GM13977 (cell line): ENCODE results near the gene PLCG1.

Experiments
- DNase-seq: peaks from one replicate; pipeline ENCODE4 v3.0.0; 2012; ENCODE audit warnings: low spot score
- in situ Hi-C: fragments of 300-500 bp; cut with MboI; formaldehyde crosslinking; loops from one replicate; pipeline ENCODE4 v1.12.0; 2022; ENCODE audit warnings: low sequenced_read_pairs, low pct_unique_long_range_greater_than_20kb, mixed read lengths, inconsistent platforms; ENCODE audit not compliant: unreplicated experiment
- TF ChIP-seq, protein P1 (sequence below): IDR thresholded peaks from 2 replicates; pipeline ENCODE4 v1.5.1; 2012; ENCODE audit warnings: mild to moderate bottlenecking, control low read depth; ENCODE audit not compliant: insufficient read depth; ENCODE audit errors: extremely low read depth, missing control alignments

Gene PLCG1

DNA sequence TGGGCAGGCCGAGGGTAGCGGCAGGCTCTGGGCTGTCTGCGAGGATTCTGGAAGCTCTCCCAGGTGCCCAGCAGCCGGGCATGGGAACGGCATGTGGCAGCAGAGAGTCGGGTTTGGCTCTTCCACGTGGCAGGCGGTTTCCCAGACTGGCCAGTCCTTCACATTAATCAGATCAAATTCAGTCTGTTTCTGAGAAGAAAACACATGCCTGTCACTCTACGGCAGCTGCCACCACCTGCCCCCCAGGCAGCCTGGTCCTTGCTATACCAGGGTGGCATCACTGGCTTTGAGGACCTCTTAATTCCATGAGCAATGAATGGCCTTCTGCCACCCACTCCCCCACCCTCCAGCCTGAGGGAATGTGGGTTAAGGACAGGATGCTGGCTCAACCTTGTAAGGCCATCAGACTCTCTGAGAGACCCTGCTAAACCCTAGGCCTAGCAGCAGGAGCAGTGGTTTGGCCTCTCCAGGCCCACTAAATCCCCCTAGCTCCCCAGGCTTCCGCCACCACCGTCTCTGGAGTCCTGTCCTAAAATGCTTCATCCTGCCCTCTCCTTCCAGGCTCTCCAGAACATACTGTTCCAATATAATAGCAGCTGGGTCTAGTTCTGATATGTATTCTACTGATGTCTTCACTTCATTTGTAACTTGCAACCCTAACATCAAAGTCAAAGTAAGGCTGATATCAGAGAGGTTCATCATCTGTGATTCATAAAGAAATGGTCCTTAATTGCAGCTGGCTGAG, 47.8 kb downstream of the PLCG1 start:
- in situ Hi-C loops, result no loop called here
- TF ChIP-seq, protein P1, sequence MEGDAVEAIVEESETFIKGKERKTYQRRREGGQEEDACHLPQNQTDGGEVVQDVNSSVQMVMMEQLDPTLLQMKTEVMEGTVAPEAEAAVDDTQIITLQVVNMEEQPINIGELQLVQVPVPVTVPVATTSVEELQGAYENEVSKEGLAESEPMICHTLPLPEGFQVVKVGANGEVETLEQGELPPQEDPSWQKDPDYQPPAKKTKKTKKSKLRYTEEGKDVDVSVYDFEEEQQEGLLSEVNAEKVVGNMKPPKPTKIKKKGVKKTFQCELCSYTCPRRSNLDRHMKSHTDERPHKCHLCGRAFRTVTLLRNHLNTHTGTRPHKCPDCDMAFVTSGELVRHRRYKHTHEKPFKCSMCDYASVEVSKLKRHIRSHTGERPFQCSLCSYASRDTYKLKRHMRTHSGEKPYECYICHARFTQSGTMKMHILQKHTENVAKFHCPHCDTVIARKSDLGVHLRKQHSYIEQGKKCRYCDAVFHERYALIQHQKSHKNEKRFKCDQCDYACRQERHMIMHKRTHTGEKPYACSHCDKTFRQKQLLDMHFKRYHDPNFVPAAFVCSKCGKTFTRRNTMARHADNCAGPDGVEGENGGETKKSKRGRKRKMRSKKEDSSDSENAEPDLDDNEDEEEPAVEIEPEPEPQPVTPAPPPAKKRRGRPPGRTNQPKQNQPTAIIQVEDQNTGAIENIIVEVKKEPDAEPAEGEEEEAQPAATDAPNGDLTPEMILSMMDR, result no peak

DNA sequence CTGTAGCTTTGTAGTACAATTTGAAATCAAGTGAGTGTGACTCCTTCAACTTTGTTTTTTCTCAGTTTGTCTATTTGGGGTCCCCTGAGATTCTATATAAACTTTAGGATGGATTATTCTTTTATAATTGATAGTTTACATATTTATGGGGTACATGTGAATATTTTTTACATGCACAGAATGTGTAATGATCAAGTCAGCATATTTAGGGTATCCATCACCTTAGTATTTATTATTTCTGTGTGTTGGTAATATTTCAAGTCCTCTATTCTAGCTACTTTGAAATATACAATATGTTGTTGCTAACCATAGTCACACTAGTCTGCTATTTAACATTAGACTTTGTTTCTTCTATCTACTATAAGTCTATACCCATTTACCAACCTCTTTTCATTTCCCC, 50.3 kb downstream of the PLCG1 start:
- TF ChIP-seq, protein P1, result no peak
- in situ Hi-C loops, result no loop called here
- no peak for DNase-seq

More for the DNA sequence above, 47.8 kb downstream of the PLCG1 start:
- DNase-seq, result no peak

DNA sequence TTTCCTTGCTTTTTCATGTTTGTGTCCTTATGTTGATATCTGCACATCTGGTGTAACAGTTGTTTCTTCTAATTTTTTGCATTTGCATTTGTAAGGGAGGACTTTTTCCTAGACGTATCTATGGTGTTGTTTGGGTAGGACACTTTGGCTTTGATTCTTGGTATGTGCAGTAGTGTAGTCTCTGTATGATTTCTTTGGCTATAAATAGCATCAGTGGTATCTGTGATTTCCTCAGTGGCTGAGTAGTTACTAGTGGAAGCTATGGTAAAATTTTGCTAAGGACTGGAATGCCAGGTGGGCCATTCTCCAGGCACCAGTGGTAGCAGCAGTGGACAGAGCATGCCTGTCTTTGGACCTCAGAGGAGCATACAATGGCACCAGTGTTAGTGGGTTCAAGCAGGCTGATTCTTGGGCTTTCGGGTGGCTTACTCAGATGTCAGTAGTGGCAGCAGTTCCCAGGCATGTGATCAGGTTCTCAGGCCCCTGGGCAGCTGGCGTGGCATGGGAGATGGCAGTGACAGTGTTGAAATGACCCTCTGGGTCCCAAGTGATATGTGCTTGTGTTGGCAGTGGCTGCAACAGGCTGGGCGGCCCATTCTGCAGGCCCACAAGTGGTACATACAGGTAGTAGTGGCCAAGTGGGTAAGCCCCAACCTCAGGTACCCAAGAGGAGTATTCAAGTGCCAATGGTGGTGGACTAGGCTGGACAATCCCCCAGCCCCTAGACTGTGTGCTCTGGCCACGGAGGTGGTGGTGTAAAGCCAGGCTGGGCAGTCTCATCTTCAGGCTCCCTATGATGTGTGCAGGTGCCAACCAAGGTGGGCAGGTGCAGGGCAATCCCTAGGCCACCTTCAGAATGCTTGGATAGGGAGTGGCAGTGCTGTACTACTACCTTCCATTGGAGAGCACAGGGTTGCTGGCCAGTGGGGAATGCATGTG, 54.5 kb downstream of the PLCG1 start:
- no peak for DNase-seq
- TF ChIP-seq, protein P1, result no peak
- in situ Hi-C loops, result no loop called here

DNA sequence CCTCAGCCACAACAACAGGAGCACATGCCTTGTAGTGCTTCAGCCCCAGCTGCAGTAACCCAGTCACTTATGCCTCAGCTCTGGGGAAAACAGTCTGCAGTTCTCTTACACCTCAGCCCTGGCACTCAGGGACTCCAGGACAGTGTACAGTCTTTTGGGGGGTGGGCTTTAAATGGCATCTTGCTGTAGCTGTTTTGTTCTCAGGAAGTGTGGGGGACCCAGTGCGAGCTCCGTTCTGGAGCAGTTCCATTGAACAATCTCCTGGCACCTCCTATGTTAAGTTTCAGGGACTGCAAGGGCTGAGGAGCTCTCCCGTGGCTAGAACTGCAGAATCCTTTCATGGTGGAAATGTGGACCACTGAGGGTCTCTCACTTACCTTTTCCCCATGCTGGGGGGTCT, 55.2 kb downstream of the PLCG1 start:
- no peak for DNase-seq
- in situ Hi-C loops, result no loop called here
- TF ChIP-seq, protein P1, result no peak

DNA sequence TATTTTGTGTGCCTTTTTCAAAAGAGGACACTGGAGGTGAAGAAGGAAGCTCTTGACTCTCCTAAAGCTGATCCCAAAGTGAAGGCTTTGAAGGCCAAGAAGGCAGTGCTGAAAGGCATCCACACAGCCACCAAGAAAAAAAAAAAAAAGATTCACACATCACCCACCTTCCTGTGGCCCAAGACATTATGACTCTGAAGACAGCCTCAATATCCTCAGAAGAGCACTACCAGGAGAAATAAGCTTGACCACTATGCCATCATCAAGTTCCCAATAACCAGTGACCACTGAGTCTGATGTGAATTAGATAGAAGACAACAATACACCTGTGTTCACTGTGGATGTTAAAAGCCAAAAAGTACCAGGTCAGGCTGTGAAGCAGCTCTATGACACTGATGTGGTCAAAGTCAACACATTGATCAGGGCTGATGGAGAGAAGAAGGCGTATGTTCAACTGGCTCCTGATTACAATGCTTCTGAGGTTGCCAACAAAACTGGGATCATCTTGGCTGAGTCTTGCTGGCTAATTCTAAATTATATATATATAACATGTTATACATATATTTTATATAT, 59.4 kb downstream of the PLCG1 start:
- no peak for DNase-seq
- TF ChIP-seq, protein P1, result no peak
- in situ Hi-C loops, result no loop called here

DNA sequence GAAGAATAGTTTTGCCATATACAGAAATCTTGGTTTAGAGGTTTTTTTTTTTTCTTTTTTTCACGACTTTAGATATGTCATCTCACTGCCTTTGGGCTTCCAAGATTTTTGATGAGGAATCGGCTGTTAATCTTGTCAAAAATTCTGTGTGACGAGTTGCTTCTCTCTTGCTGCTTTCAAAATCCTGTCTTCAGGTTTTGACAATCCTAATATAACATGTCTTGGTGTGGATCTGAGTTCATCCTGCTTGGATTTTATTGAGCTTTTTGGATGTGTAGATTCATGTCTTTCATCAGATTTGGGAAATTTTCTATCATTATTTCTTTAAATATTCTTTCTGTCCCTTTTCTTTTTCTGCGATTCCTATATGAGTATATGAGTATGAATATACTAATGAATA, 61.1 kb downstream of the PLCG1 start:
- in situ Hi-C loops, result no loop called here
- no peak for DNase-seq
- TF ChIP-seq, protein P1, result no peak
